Endothelial cell of umbilical vein (primary cell): Measurements from ENCODE around the gene NR3C2.

Source experiments
- EZH2 ChIP-seq: IDR thresholded peaks from 2 replicates; pipeline ENCODE4 v1.6.1; 2012; ENCODE audit warnings: borderline replicate concordance, low read depth, mild to moderate bottlenecking, moderate library complexity, low read length, inconsistent platforms; ENCODE audit not compliant: severe bottlenecking
- FOS ChIP-seq: IDR thresholded peaks from 2 replicates; pipeline ENCODE4 v1.6.1; 2011; ENCODE audit warnings: mild to moderate bottlenecking, low read length, moderate library complexity, borderline replicate concordance; ENCODE audit not compliant: insufficient read depth
- GATA2 ChIP-seq: IDR thresholded peaks from 2 replicates; pipeline ENCODE4 v1.7.0; 2011; ENCODE audit warnings: low read depth, mild to moderate bottlenecking, moderate library complexity, mixed read lengths, low read length; ENCODE audit not compliant: insufficient read length, insufficient read depth
- JUN ChIP-seq: IDR thresholded peaks from 2 replicates; pipeline ENCODE4 v1.6.1; 2011; ENCODE audit warnings: borderline replicate concordance, low read depth; ENCODE audit not compliant: insufficient read length, insufficient read depth
- MYC ChIP-seq: IDR thresholded peaks from one replicate; pipeline ENCODE4 v1.6.1; 2011; ENCODE audit warnings: mild to moderate bottlenecking, low read depth, low read length
- POLR2A ChIP-seq: IDR thresholded peaks from 2 replicates; pipeline ENCODE4 v1.6.1; 2012; ENCODE audit warnings: low read depth, mild to moderate bottlenecking, control low read depth, low read length
- POLR2AphosphoS5 ChIP-seq: IDR thresholded peaks from 2 replicates; pipeline ENCODE4 v1.6.1; 2012; ENCODE audit warnings: low read depth, mild to moderate bottlenecking, control low read depth, low read length, moderate library complexity; ENCODE audit not compliant: insufficient read depth
- TF ChIP-seq, protein P1 (sequence below), 2 donors: IDR thresholded peaks; 1 replicate in 1 of 2; 2 replicates in 1 of 2; pipeline ENCODE4 v1.5.1; 2011; ENCODE audit warnings: low read length in 2 of 2, mild to moderate bottlenecking in 2 of 2, moderate library complexity in 2 of 2, control low read depth in 1 of 2, inconsistent platforms in 1 of 2, low read depth in 1 of 2; ENCODE audit not compliant: insufficient read depth in 1 of 2; ENCODE audit errors: extremely low read depth in 1 of 2
- TF ChIP-seq, protein P2 (sequence below): IDR thresholded peaks from 2 replicates; pipeline ENCODE4 v1.6.1; 2011; ENCODE audit not compliant: insufficient read depth, insufficient read length

DNA sequence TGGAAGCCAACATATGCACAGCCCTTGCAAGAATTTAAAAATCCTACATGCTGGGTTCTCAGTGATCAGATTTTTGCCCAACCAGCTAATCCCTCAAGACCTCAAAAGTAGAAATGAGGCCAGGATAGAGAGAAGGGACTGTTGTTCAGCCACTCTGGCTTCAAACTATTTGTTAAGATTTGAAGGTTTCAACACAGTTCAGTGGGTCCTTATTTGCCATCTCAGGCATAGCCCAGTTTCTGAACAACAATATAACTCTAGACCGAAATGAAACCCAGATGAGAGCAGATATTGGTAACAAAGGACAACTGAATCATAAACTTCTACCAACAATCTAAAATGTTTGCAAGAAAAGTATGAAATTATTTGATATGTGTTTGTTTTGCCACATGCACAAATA, 237.3 kb downstream of the NR3C2 start:
- TF ChIP-seq, protein P1, sequence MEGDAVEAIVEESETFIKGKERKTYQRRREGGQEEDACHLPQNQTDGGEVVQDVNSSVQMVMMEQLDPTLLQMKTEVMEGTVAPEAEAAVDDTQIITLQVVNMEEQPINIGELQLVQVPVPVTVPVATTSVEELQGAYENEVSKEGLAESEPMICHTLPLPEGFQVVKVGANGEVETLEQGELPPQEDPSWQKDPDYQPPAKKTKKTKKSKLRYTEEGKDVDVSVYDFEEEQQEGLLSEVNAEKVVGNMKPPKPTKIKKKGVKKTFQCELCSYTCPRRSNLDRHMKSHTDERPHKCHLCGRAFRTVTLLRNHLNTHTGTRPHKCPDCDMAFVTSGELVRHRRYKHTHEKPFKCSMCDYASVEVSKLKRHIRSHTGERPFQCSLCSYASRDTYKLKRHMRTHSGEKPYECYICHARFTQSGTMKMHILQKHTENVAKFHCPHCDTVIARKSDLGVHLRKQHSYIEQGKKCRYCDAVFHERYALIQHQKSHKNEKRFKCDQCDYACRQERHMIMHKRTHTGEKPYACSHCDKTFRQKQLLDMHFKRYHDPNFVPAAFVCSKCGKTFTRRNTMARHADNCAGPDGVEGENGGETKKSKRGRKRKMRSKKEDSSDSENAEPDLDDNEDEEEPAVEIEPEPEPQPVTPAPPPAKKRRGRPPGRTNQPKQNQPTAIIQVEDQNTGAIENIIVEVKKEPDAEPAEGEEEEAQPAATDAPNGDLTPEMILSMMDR (IDR thresholded peaks at IDR 0.05; ENCODE audit: extremely low read depth in 1 of 2, insufficient read depth in 1 of 2, low read depth in 1 of 2, low read length in 2 of 2): no peak
- TF ChIP-seq JUN (no peak), POLR2A (no peak), POLR2AphosphoS5 (no peak), EZH2 (no peak), FOS (no peak), GATA2 (no peak), MYC (no peak)
- TF ChIP-seq, protein P2, sequence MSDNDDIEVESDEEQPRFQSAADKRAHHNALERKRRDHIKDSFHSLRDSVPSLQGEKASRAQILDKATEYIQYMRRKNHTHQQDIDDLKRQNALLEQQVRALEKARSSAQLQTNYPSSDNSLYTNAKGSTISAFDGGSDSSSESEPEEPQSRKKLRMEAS: no peak
